Posterior cingulate gyrus (tissue), 11 donors: ENCODE measurements around the gene PPP1R2C.

Experiments
- DNase-seq, 10 donors: peaks; one replicate each; pipeline versions ENCODE4 v3.0.0 to v3.0.0-alpha.2; 2020 to 2021; ENCODE audit warnings: mixed read lengths in 3 of 10
- intact Hi-C: fragments of 100-400 bp; cut with DNase I; formaldehyde crosslinking; loops from one replicate; pipeline ENCODE4 v1.15.1; 2023

Gene PPP1R2C

GRCh38 chrX:42751573-42751972 lies 26.4 kb downstream of the PPP1R2C start:
- DNase-seq = no peak
- intact Hi-C loops = no loop called here

GRCh38 chrX:42748067-42748850 lies 29.7 kb downstream of the PPP1R2C start:
- intact Hi-C loops = no loop called here
- DNase-seq = no peak

GRCh38 chrX:42746606-42747005 lies 31.4 kb downstream of the PPP1R2C start:
- intact Hi-C loops = no loop called here
- no peak for DNase-seq

- no peak for DNase-seq
- intact Hi-C loops = no loop called here
Observed at GRCh38 chrX:42740456-42740855, 37.5 kb downstream of the PPP1R2C start.

- no peak for DNase-seq
- intact Hi-C loops = no loop called here
Observed at GRCh38 chrX:42739741-42740140, 38.2 kb downstream of the PPP1R2C start.

- DNase-seq = no peak
- intact Hi-C loops = no loop called here
Observed at GRCh38 chrX:42739258-42739657, 38.7 kb downstream of the PPP1R2C start.

GRCh38 chrX:42738552-42738951 lies 39.4 kb downstream of the PPP1R2C start:
- intact Hi-C loops = no loop called here
- no peak for DNase-seq

GRCh38 chrX:42735250-42735649 lies 42.7 kb downstream of the PPP1R2C start:
- intact Hi-C loops = no loop called here
- no peak for DNase-seq

GRCh38 chrX:42732506-42732905 lies 45.5 kb downstream of the PPP1R2C start:
- DNase-seq = no peak
- intact Hi-C loops = no loop called here
